Fibroblast of pulmonary artery (primary cell): ENCODE measurements around the gene S100A10.

Experiments
- DNase-seq: peaks from one replicate; pipeline ENCODE4 v3.0.0-alpha.2; 2010; ENCODE audit warnings: low read depth
- H3K4me3 ChIP-seq: replicated peaks from 2 replicates; pipeline ENCODE4 v1.5.1; 2011; ENCODE audit warnings: low read depth, mild to moderate bottlenecking, control low read depth, low read length, moderate library complexity
- TF ChIP-seq, protein P1 (sequence below): IDR thresholded peaks from 2 replicates; pipeline ENCODE4 v1.5.1; 2011; ENCODE audit warnings: mild to moderate bottlenecking, control low read depth, low read length, inconsistent platforms; ENCODE audit errors: missing control alignments

S100A10 gene

DNA sequence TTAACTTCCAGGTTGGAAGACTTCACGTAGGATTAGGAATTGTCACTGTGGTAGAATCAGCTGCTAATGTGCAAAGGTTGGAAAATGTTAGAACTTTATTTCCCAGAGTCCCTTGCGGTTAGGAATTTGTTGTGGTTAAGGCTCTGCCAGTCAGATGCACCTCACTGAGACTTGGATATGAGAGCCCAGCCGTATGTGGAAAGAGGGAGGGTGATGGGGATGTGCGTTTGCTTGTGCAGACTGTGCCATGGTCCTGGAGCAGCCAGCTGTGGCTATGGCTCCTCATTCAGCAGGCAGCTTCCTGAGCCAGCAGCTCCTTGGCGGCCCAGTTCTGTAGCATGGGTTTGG is 12.5 kb downstream of the S100A10 start:
- DNase-seq = no peak
- TF ChIP-seq, protein P1, sequence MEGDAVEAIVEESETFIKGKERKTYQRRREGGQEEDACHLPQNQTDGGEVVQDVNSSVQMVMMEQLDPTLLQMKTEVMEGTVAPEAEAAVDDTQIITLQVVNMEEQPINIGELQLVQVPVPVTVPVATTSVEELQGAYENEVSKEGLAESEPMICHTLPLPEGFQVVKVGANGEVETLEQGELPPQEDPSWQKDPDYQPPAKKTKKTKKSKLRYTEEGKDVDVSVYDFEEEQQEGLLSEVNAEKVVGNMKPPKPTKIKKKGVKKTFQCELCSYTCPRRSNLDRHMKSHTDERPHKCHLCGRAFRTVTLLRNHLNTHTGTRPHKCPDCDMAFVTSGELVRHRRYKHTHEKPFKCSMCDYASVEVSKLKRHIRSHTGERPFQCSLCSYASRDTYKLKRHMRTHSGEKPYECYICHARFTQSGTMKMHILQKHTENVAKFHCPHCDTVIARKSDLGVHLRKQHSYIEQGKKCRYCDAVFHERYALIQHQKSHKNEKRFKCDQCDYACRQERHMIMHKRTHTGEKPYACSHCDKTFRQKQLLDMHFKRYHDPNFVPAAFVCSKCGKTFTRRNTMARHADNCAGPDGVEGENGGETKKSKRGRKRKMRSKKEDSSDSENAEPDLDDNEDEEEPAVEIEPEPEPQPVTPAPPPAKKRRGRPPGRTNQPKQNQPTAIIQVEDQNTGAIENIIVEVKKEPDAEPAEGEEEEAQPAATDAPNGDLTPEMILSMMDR = no peak
- no peak overlapping the region for H3K4me3 ChIP-seq

DNA sequence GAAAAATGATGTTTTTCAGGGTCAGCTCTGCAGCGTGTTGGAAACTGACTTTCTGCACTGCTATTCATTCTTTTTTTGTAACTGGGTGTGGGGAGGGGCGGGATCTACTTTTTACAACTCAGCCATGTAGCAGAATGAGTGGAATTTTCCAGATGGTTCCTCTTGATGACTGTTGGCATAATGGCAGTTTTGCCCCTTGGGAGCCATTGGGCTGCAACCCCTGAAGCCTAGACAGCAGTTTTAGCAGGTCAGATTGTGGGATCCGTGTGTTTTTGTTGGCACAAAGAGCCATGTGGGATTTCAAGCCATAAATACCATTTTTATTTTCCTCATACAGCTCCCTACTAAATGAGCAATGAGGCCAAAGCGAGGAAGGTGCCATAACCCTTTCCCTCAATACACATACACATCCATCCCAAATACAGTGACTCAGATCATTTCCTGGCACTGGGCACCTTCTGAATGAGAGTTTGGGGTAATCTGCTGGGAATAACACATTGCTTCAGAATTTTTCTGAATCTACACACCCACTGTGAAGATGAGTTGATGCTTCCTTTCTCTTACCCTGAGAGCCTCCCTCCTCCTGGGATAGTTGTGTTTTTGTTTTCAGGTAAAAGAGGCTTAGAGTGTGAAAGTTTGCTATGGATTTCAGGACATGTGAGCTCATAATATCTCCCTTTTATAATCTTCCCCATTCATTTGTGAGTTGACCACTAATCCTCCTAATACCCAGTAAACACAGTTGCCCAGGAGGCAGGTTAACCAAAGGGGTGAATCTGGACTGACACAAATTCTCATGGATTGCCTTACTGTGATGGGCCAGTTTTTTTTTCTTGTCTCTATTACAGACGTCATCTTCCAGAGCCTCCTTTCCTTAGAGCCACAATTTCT is 13.1 kb downstream of the S100A10 start:
- peak; percentile 62 for DNase-seq
- TF ChIP-seq, protein P1 = no peak
- H3K4me3 ChIP-seq = no peak overlapping the region

DNA sequence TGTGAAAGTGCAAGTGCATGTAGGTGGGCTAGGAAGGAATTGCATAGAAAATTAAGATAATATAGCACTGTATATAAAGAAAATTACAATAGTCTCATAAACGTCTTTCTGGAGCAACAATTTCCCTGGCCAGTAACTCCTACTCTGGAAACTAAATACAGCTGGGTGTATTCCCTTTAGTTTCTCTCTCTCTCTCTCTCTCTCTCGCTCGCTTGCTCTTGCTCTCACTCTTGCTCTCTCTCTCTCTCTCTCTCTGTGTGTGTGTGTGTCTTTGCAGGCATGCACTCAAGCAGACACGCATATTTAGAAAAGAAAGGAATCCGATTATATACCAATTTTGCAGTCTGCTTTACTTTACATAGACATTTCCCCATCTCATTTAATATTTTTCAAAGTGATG is 14.7 kb downstream of the S100A10 start:
- TF ChIP-seq, protein P1 = no peak
- DNase-seq = no peak
- H3K4me3 ChIP-seq = no peak overlapping the region

DNA sequence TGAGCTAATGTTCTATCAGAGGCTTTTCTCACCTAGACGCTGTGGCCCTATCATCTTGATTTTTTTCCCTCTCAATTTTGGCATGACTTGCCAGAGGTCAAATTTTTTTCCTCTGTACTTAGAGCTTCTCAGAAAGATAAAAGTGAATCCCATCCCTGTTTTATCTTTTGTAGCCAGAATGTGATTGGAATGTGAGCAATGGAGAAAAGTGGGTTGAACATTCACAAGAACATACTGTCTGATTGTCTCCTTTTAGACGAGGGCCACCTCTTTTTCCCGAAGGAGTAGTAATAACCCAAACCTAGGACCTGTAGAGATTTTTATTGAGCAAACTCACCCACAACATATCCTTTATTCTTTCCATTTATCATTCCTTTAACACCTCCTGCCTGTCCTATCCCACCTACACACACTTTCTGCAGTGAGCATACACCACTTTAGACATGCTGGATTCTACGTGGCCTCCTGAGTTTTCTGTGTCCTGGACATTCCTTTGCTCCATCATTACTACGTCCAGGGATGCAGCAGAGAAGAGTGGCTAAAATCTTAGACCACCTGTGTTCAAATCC is 15.9 kb downstream of the S100A10 start:
- DNase-seq = no peak
- H3K4me3 ChIP-seq = no peak overlapping the region
- TF ChIP-seq, protein P1 = no peak

DNA sequence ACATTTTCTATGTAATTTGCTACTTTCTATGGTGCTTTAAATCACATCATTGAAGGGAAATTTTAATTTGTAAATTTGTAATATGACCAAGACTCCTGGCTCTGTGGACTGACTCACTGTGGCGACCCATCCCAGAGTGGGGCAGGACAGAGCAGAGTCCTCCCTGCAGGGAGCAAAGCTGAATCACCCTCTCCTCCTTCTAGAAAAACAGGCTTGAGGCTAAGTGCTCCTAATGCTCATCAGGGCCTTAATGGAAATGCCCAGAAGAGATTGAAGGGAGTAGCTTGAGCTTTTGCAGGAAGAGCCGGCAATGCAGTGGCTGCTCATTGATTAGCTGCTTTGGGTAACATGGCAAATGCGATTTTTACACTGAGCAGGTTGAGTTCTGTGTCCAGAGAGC is 16.8 kb downstream of the S100A10 start:
- TF ChIP-seq, protein P1 = no peak
- H3K4me3 ChIP-seq = no peak overlapping the region
- DNase-seq = no peak

DNA sequence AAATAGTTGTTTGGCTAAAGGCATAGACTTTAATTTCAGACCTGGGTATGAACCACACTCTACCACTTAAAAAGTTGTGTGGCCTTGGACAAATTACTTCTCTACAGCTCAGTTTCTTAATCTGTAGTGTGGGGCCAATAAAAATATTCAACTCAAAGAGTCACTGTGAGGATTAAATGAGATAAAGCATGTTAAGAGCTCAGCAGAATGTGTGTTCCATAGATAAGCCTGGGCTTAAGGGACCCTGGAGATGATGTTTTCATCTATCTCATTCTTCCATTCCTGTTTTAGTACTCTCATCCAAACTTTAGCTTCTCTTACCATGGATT is 17.7 kb downstream of the S100A10 start:
- DNase-seq = no peak
- TF ChIP-seq, protein P1 = no peak
- no peak overlapping the region for H3K4me3 ChIP-seq
